ENCODE data around the gene SLC16A7. TPM values are rescaled to one million over a fixed set of nuclear protein-coding genes. Genes with fewer than 3 reads are reported as not detected.

The SLC16A7 gene
- polyA plus RNA-seq, 1 of the 3 experiments (the other 2 are of a cell fraction) = not detected

- no peak overlapping the region for H3K4me3 ChIP-seq (ENCODE audit: low read depth in 2 of 2, low read length in 1 of 2)
These were observed 31.8 kb downstream of the SLC16A7 start for GRCh38 chr12:59627582-59627981.

GRCh38 chr12:59629890-59630289 lies 34.1 kb downstream of the SLC16A7 start:
- H3K27ac ChIP-seq (ENCODE audit: low read depth in 2 of 2, low read length in 1 of 2) = no peak overlapping the region
- DNase-seq = no peak
- WGBS (ENCODE audit: low lambda C conversion rate) = 0% methylated on average over 3 of the region's 3 CpGs
- no peaks in the 10 kb centered on the region for H3K27me3 ChIP-seq (ENCODE audit: insufficient read depth)
- no peaks in the 10 kb centered on the region for H3K9me3 ChIP-seq
- ChIA-PET CTCF (no interaction called here), POLR2A (no interaction called here)
- H3K4me1 ChIP-seq (ENCODE audit: control insufficient read depth in 1 of 2, insufficient read depth in 2 of 2, low read depth in 1 of 2, low read length in 1 of 2) = no peaks in the 10 kb centered on the region
- H2AFZ ChIP-seq (ENCODE audit: low read depth) = no peak overlapping the region
- TF ChIP-seq FOXM1 (IDR thresholded peaks at IDR 0.05; ENCODE audit: low read depth) = no peak
- no peak for TF ChIP-seq CHD2 (IDR thresholded peaks at IDR 0.05; ENCODE audit: low read length, partially characterized antibody)
- no peak for TF ChIP-seq TCF12 (IDR thresholded peaks at IDR 0.05)
- no peak for TF ChIP-seq MXI1 (IDR thresholded peaks at IDR 0.05; ENCODE audit: low read depth, low read length)
- TF ChIP-seq, protein P1, sequence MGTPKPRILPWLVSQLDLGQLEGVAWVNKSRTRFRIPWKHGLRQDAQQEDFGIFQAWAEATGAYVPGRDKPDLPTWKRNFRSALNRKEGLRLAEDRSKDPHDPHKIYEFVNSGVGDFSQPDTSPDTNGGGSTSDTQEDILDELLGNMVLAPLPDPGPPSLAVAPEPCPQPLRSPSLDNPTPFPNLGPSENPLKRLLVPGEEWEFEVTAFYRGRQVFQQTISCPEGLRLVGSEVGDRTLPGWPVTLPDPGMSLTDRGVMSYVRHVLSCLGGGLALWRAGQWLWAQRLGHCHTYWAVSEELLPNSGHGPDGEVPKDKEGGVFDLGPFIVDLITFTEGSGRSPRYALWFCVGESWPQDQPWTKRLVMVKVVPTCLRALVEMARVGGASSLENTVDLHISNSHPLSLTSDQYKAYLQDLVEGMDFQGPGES (IDR thresholded peaks at IDR 0.05; ENCODE audit: low read depth, low read length) = no peak
- no peak for TF ChIP-seq POLR2AphosphoS5 (IDR thresholded peaks at IDR 0.05; ENCODE audit: low read depth, low read length)
- TF ChIP-seq RXRA (IDR thresholded peaks at IDR 0.05; ENCODE audit: borderline replicate concordance, low read depth) = no peak
- TF ChIP-seq USF1 (IDR thresholded peaks at IDR 0.05; ENCODE audit: borderline replicate concordance, low read depth) = no peak
- no peak for TF ChIP-seq TAF1 (IDR thresholded peaks at IDR 0.05; ENCODE audit: borderline replicate concordance, low read depth, low read length)
- TF ChIP-seq JUND (IDR thresholded peaks at IDR 0.05) = no peak
- no peak for TF ChIP-seq NRF1 (IDR thresholded peaks at IDR 0.05; ENCODE audit: low read depth, low read length)
- H3K4me3 ChIP-seq (ENCODE audit: low read depth in 2 of 2, low read length in 1 of 2) = no peak overlapping the region
- no peak overlapping the region for H3K9ac ChIP-seq
- no peaks in the 10 kb centered on the region for H3F3A ChIP-seq (replicated peaks; ENCODE audit: insufficient read depth)
- no peak overlapping the region for H3K4me2 ChIP-seq
- no peaks in the 10 kb centered on the region for H3K36me3 ChIP-seq (replicated peaks in 1 of 2; ENCODE audit: control insufficient read depth in 1 of 2, insufficient read depth in 2 of 2, low read length in 1 of 2)
- no peaks in the 10 kb centered on the region for H3K9me2 ChIP-seq
- H4K20me1 ChIP-seq (ENCODE audit: insufficient read depth) = no peaks in the 10 kb centered on the region
- H3K79me2 ChIP-seq (ENCODE audit: insufficient read depth) = no peaks in the 10 kb centered on the region

More at GRCh38 chr12:59627582-59627981, 31.8 kb downstream of the SLC16A7 start:
- H3K27me3 ChIP-seq (ENCODE audit: insufficient read depth) = no peaks in the 10 kb centered on the region
- CTCF ChIA-PET = no interaction called here
- TF ChIP-seq PBX3 (IDR thresholded peaks at IDR 0.05) (no peak), SIN3A (IDR thresholded peaks at IDR 0.05; ENCODE audit: borderline replicate concordance, low read depth, low read length) (no peak), EP300 (IDR thresholded peaks at IDR 0.05; ENCODE audit: borderline replicate concordance in 1 of 2, low read depth in 1 of 2, low read length in 1 of 2) (no peak), FOXJ3 (CRISPR knock-in tag; IDR thresholded peaks at IDR 0.05) (no peak), NRF1 (IDR thresholded peaks at IDR 0.05; ENCODE audit: low read depth, low read length) (no peak), TCF12 (IDR thresholded peaks at IDR 0.05) (no peak), EZH2phosphoT487 (IDR thresholded peaks at IDR 0.05; ENCODE audit: borderline replicate concordance, low read depth) (no peak)
- H3K4me1 ChIP-seq (ENCODE audit: control insufficient read depth in 1 of 2, insufficient read depth in 2 of 2, low read depth in 1 of 2, low read length in 1 of 2) = no peaks in the 10 kb centered on the region
- no peak for DNase-seq
- no peaks in the 10 kb centered on the region for H3K9me2 ChIP-seq
- no peak overlapping the region for H3K27ac ChIP-seq (ENCODE audit: low read depth in 2 of 2, low read length in 1 of 2)
- H3K9me3 ChIP-seq = no peaks in the 10 kb centered on the region
- H3K4me2 ChIP-seq = no peak overlapping the region
- H4K20me1 ChIP-seq (ENCODE audit: insufficient read depth) = no peaks in the 10 kb centered on the region
- H3K79me2 ChIP-seq (ENCODE audit: insufficient read depth) = no peaks in the 10 kb centered on the region
- no peak overlapping the region for H3K9ac ChIP-seq
- H3K36me3 ChIP-seq (replicated peaks in 1 of 2; ENCODE audit: control insufficient read depth in 1 of 2, insufficient read depth in 2 of 2, low read length in 1 of 2) = no peaks in the 10 kb centered on the region
- POLR2A ChIA-PET = no interaction called here
- no peak overlapping the region for H2AFZ ChIP-seq (ENCODE audit: low read depth)
- H3F3A ChIP-seq (replicated peaks; ENCODE audit: insufficient read depth) = no peaks in the 10 kb centered on the region

Data from SK-N-SH (cell line).